HT1080 (cell line): ENCODE results near the gene MAML2. TPM values are rescaled to one million over a fixed set of nuclear protein-coding genes. Genes with fewer than 3 reads are reported as not detected.
A peak's percentile ranks its signal among the peaks of the same experiment; 100 is the strongest.
"Not testable (repeated sequence)": the region's sequence is repeated elsewhere in the genome, so short reads cannot be mapped to it uniquely, and the experiment has no call there.

Source experiments
- DNase-seq: peaks from one replicate; pipeline ENCODE4 v3.0.0-alpha.2; 2015; ENCODE audit warnings: low read depth
- total RNA-seq: library from RNA; depleted of rRNA; stranded (reverse); fragments of >200 nt; shearing (Covaris generic); gene quantifications from 2 replicates; pipeline ENCODE4 v1.2.3, GENCODE V29; 2014

MAML2 gene
- total RNA-seq, 1 experiment from 2014 or later: 7.2 TPM

- DNase-seq: no peak
Observed at GRCh38 chr11:96271777-96272176, 71.2 kb downstream of the MAML2 start.

- DNase-seq: not testable (repeated sequence)
Observed at GRCh38 chr11:96271352-96271751, 71.6 kb downstream of the MAML2 start.

- DNase-seq: not testable (repeated sequence)
Observed at GRCh38 chr11:96268527-96268926, 74.5 kb downstream of the MAML2 start.

- no peak for DNase-seq
Observed at GRCh38 chr11:96267496-96268032, 75.4 kb downstream of the MAML2 start.

- DNase-seq: no peak
Observed at GRCh38 chr11:96267001-96267495, 75.9 kb downstream of the MAML2 start.

- DNase-seq: no peak
Observed at GRCh38 chr11:96265972-96266371, 77.0 kb downstream of the MAML2 start.

- no peak for DNase-seq
Observed at GRCh38 chr11:96265220-96265737, 77.7 kb downstream of the MAML2 start.

GRCh38 chr11:96264364-96264763 lies 78.6 kb downstream of the MAML2 start:
- no peak for DNase-seq

GRCh38 chr11:96263238-96263763 lies 79.7 kb downstream of the MAML2 start:
- DNase-seq: peak; percentile 60

- no peak for DNase-seq
Observed at GRCh38 chr11:96260532-96260931, 82.5 kb downstream of the MAML2 start.

- DNase-seq: no peak
Observed at GRCh38 chr11:96260067-96260511, 82.9 kb downstream of the MAML2 start.

- DNase-seq: peak; percentile 89
Observed at GRCh38 chr11:96259134-96259830, 83.7 kb downstream of the MAML2 start.

- DNase-seq: peak; percentile 63
Observed at GRCh38 chr11:96257972-96258934, 84.7 kb downstream of the MAML2 start.

- no peak for DNase-seq
Observed at GRCh38 chr11:96257036-96257435, 86.0 kb downstream of the MAML2 start.

- no peak for DNase-seq
Observed at GRCh38 chr11:96256215-96257011, 86.6 kb downstream of the MAML2 start.

- no peak for DNase-seq
Observed at GRCh38 chr11:96254854-96255253, 88.1 kb downstream of the MAML2 start.

GRCh38 chr11:96254087-96254486 lies 88.9 kb downstream of the MAML2 start:
- DNase-seq: peak; percentile 95

- DNase-seq: peak; percentile 80
Observed at GRCh38 chr11:96246718-96247552, 96.1 kb downstream of the MAML2 start.

- DNase-seq: peak; percentile 94
Observed at GRCh38 chr11:96242971-96243647, 99.9 kb downstream of the MAML2 start.
